Activated gamma-delta T cell treated with anti-CD3 and anti-CD28 coated beads, Interleukin-2, amount 50 U/mL, for 16 hours (primary cell): ENCODE results near the gene FAM151A.

Experiments
- DNase-seq: peaks from one replicate; pipeline ENCODE4 v3.0.0-alpha.2; 2020; ENCODE audit warnings: low read depth

FAM151A gene

DNA sequence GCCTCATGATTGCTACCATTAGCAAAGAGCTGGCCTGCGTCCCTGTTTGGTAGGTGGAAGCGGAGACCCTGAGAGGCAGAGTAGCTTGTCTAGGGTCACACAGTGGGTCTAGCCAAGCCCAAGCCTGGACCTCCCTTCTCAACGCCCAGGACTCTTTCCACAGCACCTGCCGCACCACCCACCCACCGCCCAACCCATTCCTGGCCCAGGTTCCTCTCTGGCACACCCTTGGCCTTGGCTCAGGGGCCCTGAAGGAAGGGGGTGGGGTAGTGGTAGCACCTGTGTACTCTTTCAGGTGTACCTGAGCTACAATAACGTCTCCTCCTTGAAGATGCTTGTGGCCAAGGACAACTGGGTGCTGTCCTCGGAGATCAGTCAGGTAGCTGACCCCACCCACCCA lies 19.3 kb downstream of the FAM151A start:
- no peak for DNase-seq

DNA sequence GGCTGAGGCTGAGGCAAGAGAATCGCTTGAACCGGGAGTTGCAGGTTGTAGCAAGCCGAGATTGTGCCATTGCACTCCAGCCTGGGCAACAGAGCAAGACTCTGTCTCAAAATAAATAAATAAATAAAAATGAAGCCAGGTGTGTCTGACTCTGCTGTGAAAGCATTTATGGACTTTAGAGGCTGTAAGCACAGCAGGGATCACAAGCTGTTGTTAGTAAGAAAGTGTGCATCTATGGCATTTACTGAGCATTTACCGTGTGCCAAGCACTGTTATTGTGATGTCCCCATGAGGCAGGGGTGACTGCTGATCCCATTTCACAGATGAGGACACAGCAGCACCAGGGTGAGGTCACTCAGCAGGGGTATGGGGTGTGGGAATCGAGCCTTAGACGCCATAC lies 20.1 kb downstream of the FAM151A start:
- no peak for DNase-seq

DNA sequence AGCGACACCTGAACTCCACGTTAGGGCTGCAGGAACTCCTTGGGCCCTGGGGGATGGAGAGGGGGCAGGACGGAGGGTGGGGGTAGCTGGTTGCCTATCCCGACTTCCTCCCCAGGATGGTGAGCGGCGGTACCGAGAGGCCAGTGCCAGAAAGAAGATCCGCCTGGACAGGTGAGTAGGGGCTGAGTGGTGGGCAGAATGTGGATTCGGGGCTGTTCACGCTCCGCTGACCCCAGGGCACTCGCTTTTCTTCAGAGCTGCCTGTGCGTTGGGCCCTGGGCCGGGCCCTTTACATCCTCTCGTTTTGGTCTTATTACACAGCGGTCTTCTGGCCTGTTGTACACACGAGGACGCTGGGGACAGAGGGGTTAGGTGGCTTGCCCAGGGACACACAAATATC lies 20.8 kb downstream of the FAM151A start:
- no peak for DNase-seq

DNA sequence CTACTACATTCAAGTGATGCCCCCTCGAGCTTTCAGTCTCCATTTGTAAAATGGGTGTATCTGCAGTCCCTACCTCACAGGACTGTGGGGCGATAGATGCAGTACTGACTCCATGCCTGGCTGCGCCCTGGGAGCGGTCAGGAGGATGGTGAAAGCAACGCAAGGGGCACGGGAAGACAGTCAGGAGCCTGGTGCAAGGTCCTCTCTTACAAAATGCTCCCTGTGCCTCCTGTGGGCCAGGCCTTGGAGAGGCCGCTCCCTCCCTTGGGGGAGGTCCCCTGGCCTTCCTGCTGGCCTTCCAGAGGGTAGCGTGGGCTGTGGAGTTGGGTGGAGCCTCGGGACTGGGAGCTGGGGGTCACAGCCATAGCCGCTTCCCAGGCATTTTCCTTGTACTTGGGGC lies 21.6 kb downstream of the FAM151A start:
- DNase-seq, result no peak

DNA sequence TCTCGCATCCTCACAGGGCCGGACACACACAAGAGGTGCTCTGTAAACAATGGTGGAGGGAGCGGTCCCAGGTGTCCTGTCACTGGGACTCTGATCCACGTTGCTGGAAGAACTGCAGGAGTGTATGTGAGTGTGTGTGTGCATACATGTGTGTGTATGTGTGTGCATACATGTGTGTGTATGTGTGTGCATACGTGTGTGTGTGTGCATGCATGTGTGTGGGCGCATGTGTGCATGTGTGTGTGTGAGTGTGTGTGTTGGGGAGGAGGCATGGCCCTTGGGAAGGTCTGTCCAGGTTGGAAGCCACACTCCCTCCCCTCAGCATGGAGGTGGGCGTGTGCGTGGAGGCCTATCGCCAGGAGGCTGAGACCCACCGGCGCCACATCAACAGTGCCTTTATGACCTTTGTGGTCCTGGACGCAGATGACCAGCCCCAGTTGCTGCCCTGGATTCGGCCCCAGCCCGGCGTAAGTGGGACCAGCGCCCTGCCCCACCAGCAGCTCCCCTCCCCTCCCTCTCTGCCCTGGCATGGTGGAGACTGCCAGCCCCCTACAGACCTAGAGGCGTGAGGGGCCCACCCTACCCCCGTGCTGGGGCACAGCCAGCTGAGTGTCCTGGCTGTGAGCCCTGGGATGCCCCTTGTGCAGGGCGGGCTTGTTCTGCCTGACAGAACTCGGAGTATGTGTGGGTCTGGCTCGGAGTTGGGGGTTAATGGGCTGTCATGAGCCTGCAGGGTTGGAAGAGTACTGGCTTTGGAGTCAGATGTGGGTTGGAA lies 22.2 kb downstream of the FAM151A start:
- no peak for DNase-seq

DNA sequence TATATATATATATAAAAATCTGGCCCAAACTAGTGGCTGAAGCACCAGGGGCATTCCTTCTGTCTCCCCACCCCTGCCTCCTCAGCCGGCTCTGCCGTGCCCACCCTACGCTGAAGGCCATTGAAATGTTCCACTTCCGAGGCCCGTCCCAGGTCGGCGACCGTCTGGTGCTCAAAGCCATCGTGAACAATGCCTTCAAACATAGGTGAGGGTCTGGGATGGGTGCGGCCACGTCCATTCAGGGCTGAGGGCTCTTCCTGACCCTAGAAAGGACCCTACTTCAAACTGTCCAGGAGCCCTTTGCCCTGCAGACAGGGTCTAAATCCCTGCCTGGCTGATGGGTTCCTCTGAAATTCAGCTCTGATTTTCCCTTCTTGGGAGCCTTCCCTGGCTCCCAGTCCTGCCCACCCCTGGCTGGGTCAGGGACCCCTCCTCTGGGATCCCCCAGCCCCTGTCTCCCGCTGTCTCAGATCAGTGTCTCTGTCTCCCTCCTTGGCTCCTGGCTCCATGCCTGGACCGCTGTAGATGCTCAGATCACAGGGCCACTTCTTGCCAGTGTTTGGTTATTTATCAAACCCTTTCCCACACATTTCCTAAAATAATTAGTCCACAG lies 24.0 kb downstream of the FAM151A start:
- no peak for DNase-seq

DNA sequence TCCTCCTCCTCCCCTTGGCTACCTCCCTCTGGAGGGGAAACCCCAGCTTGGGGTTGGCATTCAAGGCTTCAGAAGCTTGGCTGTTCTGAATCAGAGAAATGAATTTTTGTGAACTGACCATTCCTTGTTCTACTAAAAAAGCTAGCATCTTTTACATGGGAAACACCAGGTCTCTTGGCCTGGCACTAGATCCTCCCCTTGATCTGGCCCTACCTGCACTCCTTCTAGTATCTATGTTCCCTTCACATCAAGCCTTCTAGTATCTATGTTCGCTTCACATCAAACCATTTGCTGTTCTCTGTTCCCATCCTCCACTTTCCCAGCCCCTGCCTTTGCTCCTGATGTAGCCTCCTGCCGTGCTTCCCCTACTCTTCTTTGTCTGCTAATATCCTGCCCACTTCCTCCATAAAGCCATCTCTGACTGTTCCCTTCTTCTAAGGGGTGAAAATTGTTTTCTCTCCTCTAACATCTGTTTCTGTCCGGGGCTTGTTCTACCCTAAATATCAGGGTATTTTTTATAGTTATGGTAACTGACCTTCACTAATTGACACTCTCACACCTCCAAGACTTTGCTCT lies 25.8 kb downstream of the FAM151A start:
- no peak for DNase-seq

DNA sequence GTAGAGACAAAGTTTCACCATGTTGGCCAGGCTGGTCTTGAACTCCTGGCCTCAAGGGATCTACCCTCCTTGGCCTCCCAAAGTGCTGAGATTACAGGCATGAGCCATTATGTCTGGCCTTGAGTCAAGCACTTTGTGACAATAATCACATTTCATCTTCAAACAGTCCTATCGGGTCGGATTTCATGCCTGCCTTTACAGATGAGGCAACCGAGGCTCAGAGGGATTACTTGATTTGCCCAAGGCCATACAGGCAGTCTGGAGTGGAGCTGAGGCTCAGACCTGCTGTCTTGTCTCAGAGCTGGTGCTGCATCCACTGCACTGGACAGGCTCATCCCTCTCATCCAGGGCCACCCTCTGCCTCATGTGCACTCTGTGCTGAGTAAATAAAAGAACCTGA lies 26.6 kb downstream of the FAM151A start:
- no peak for DNase-seq

DNA sequence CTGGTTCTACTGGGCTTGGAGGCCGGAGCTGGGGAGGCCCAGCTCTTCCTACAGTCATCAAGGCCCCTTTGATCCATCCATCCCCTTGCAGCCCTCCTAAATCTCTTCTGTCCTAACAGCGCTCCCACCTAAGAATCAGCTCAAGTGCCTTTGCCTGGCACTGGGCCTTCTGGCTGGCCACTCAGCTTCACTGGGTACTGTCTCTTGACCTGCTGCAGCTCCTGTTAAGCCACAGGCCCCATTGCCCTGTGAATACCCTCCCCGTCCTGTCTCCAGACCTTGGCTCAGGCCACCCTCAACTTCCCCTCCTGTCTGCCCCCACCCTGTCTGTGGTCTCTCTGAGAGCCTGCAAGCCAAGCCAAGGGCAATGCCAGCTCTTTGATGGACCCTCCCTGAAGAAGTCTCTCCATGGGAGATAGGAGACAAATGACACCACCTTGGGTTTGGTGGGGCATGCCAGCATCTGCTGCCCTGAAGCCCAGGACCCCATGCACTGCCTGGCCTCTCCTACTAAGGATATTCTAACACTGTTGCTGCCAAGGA lies 27.3 kb downstream of the FAM151A start:
- DNase-seq, result no peak

DNA sequence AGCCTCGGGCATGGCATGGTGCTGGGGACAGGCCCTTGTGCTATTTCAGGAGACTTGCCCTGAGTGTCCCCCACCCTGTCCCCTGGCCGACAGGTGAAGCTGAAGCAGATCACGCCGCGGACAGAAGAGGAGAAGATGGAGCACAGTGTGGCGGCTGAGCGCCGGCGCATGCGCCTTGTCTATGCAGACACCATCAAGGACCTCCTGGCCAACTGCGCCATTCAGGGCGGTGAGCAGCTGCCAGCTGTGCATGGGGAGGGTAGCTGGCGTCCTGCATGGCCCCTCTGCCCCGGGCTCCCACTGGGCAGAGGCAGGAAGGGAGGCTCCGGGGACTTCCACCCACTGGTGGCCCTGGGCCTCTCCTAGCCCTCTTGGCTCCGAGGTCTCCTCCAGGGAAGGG lies 28.9 kb downstream of the FAM151A start:
- DNase-seq, result no peak

DNA sequence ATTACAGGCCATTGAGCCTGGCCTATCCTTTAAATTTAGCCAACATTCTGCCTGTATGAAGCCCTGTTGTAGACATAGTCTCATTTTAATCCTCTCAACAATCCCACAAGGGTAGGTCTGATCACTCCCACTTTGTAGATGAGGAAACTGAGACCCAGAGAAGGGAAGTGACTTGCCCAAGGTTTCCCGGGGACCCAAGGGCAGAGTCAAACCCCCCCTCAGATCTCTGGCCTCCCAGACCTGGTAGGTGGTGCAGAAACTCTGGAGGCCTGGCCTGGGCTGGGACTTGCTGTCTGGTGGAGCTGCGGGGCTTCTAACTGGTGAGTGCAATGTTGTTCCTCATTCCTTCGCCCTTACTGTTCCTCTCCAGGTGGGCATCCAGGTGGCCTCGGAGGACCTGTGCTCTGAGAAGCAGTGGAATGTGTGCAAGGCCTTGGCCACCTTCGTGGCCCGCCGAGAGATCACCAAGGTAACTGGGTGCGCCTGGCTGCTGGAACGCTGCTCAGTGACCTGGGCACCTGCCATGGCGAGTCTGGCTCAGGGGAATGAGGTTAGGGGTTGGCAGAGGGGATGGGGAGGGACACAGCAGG lies 29.7 kb downstream of the FAM151A start:
- DNase-seq, result no peak

DNA sequence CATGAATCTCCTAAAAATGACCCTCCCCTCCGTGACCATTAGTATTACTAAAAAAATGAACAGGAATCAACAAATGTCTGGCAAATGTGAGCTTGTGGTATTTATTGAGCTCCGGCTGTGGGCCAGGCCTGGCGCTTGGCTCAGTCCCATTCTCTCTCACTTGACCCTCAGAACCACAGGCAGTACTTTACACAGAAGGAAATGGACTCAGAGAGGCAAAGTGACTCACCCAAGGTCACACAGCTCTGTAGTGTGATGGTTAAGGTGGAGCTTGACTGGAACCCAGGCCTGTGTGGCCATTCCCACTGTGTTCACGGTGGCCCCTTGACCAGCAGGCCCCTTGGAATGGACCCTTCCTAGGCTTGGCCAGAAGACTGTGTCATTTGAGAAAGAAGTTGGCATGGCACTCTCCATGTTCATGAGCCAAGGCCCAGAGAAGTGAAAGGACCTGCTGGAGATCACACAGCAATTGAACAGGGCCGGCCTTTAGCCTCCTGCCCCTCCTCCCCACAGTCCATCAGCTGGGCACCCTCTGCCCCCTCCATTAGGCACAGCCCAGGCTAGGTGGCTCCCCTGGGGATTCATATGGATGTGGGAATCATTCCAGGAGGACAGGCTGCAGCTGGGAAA lies 32.1 kb downstream of the FAM151A start:
- no peak for DNase-seq

DNA sequence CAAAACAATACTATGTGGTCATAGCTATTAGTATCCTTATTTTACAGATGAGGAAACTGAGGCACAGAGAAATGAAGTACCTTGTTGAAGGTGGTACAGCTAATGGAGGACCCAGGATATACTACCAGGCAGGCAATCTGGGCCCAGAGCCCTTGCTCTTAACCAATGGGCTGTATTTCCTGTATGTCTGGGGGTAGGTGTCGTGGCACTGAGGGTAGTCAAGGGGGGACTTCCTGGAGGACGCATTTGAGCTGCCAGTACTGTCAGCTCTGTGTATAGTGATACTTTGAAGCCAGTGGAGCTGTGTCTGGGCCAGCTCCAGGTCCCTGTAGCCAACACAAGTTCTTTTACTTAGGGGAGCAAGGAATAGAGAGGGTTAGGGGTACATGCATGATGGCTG lies 34.9 kb downstream of the FAM151A start:
- DNase-seq, result no peak

DNA sequence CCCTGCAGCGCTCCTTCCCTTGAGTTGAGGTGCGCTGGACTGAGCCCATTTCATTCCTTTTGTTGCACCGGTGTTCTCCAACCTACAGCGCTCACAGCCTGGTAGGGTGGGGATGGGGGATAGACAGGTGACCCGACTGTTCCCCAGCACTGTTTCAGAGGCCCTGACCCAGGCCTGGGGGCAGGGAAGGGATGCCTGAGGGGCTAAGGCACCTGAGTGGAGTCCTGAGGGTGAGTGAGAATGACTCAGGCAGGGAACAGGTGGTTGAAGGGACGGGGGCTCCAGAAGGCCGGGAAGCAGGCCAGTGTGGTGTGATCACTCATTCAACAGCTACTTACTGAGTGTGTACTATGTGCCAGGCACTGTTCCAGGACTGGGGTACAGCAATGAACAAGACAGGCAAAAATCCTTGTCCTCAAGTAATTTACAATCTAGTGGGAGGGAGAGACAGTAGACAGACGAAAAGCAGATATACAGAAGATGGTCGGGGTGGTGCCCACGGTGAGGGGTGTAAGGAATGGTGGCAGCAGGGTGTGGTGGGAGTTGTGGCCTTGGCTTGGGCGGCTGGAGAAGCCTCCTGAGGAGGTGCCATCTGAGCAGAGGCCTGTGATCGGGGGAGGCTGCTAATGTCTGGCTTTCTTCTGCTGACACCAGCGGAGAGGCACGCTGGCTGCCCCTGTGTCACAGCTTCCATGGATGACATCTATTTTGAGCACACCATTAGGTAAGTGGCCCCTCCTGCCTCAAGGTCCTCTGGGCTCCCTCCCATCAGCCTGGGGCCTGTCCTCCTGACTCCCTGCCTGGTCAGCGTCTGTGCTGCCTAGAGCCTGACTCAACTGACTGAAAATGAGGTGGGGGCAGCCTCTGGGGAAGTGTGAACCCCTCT lies 37.9 kb downstream of the FAM151A start:
- DNase-seq, result no peak

DNA sequence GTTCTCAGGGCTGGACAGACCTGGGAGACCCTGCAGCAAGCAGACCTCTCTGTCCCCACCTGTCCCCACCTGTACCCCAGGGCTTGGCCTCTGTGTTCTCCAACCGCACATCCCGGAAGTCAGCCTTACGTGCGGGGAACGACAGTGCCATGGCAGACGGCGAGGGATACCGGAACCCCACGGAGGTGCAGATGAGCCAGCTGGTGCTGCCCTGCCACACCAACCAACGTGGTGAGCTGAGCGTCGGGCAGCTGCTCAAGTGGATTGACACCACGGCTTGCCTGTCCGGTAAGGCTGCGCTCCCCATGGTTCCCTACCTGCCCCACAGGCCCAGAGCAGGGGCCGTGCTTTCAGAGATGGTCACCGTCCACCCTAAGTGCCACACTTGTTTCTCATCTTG lies 38.8 kb downstream of the FAM151A start:
- no peak for DNase-seq

DNA sequence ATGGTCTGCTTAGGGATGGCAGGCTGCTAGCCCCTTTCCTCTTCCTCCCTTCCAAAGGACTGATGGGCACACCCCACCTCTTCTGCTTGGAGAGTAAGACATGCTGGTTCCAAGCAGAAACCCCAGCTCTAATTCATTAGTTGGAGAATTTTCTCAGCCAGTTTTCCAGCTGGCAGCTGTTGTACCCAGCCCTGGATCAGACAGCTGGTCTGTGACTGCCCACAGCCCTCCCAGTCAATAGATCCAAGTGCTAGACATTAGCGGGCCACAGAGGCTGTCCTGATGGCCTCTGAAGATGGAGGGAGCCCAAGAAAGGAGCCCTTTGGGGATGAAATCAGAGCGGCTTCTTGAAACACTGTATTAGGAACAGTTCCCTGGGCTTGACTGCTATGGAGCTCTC lies 39.5 kb downstream of the FAM151A start:
- DNase-seq, result no peak

DNA sequence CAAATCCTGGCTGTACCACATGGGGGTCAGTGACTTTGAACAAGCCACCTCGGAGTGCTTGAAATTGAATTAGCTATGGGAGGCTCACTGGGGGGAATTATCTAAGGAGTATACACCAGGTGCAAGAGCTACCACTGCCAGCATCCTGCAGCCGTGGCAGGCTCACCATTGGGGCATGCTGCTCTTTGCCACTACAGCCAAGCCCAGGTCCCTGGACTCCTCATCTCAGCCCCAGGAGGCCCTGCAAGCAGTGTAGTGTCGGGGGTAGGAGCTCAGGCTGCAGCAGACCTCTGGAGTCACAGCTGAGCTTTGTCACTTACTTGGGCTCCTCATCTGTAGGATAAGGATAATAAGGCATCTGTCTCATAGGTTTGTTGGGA lies 40.0 kb downstream of the FAM151A start:
- DNase-seq, result no peak

DNA sequence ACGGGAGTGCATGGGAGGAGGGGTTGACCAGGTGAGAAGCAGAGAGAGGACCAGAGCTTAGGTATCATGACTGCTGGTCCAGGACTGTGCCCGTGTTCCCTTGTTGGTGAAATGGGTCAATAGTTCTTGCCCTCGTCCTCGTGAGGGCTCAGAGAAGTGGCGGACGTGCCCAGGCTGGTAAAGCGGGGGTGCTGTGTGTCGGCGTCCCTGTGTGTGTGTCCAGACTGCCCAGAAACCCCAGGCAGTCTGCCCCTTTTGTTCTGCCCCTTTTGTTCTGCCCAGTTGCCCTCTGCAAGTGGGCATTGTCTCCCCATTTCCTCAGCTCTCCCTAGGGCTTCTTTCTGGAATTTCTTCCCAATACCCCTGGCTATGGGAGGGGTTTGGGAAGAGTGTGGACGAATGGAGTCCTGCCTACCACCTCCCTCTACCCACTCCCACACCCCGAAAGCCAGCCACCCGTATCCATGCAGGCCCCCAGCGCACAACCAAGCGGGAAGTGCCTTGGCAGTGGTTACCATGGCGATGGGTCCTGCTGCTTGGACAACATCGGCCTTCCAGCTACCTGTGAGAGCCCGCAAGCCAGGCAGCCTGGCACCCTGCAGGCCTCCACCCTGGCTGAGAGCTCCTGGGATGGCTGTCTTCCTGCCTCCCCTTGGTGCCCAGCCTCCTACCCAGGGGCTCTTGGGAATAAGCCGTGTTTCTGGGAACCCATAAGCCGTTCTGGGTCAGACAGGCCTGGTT lies 40.6 kb downstream of the FAM151A start:
- no peak for DNase-seq

DNA sequence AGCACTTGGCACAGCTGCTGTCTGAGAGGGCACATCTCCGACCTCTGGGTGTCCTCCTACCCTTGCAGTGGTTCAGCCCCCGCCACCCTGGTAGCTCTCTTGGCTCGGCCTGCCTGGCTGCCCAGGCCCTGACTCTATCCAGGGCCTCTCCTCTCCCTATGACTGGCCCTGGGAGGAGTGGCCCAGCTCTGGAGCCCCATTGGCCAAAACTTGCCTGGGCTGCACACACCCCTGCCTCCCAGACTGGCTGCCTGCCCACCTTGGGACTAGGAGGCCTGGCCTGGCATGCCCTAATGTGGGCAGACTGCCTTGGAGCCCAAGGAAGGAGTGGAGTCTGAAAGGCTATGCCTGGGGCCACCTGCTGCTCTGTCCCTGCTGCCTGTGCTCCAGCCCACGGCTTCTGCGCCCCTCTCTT lies 41.7 kb downstream of the FAM151A start:
- no peak for DNase-seq

DNA sequence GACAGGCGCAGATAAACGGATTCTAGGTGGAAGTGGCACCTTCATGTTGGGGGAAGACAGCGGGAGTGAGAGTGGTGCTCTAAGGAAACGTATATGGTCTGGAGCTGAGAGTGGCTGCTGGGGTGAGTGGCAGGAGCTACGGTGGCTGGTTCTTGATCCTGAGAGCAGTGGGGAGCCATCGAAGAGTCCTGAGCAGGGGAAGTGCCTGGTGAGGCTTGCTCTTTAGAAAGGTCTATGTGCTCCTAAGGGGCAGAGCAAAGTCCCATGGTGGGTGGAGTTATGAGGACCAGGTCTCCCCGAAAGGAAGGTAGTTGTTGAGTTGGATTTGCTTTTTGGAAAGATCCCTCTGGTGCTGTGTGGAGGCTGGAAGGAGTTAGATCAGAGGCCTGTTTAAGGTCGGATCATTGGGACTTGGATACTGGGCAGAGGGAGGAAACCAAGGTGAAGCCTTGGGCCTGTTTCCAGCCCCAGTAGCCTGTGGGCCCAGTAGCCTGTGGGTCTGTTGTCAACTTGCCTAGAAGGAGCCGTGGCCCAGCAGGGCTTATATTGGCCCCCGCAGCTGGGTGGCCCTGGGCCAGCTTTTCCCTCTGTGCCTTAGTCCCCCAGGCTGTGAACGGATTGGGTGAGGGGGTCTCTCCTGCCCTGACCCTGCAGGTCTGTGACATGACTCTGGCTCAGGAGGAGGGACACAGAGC lies 42.3 kb downstream of the FAM151A start:
- no peak for DNase-seq
